GM10266 (cell line): ENCODE results near the gene DLK2.
"Not testable (repeated sequence)": the region's sequence is repeated elsewhere in the genome, so short reads cannot be mapped to it uniquely, and the experiment has no call there.

Experiments used
- DNase-seq: peaks from one replicate; pipeline ENCODE4 v3.0.0; 2012; ENCODE audit errors: extremely low spot score
- TF ChIP-seq, protein P1 (sequence below): IDR thresholded peaks from 2 replicates; pipeline ENCODE4 v1.5.1; 2012; ENCODE audit warnings: mild to moderate bottlenecking, low read depth; ENCODE audit not compliant: control insufficient read depth, insufficient read depth; ENCODE audit errors: missing control alignments

The DLK2 gene

DNA sequence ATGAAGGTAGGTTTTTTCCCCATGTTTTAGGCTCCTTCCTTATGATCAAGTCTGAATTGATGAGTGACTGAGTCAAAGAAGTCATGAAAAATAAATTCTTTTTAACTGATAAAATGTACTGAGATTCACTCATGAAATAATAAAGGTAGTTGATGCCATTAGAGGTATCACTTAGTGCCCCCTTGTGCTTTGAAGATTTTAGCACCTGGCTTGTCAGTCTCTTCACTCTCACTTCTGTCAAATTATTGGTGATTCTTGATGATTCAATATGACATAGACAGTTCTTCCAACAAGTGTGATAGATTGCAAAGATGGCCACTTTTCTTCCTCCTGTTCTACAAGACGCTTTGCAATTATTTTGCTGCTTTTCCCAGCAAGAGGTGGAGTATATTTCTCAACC is 4.2 kb upstream of the DLK2 start:
- no peak for DNase-seq

DNA sequence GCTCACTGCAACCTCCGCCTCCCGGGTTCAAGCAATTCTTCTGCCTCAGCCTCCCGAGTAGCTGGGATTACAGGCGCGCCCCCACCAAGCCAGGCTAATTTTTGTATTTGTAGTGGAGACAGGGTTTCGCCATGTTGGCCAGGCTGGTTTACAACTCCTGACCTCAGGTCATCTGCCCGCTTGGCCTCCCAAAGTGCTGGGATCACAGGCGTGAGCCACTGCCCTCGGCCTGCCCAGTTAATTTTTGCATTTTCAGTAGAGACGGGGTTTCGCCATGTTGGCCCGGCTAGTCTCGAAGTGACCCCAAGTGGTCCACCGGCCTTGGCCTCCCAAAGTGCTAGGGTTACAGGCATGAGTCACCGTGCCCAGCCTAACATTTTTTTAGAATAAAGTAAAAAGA is 2.8 kb upstream of the DLK2 start:
- DNase-seq = not testable (repeated sequence)

More for the DNA sequence above, 4.2 kb upstream of the DLK2 start:
- TF ChIP-seq, protein P1, sequence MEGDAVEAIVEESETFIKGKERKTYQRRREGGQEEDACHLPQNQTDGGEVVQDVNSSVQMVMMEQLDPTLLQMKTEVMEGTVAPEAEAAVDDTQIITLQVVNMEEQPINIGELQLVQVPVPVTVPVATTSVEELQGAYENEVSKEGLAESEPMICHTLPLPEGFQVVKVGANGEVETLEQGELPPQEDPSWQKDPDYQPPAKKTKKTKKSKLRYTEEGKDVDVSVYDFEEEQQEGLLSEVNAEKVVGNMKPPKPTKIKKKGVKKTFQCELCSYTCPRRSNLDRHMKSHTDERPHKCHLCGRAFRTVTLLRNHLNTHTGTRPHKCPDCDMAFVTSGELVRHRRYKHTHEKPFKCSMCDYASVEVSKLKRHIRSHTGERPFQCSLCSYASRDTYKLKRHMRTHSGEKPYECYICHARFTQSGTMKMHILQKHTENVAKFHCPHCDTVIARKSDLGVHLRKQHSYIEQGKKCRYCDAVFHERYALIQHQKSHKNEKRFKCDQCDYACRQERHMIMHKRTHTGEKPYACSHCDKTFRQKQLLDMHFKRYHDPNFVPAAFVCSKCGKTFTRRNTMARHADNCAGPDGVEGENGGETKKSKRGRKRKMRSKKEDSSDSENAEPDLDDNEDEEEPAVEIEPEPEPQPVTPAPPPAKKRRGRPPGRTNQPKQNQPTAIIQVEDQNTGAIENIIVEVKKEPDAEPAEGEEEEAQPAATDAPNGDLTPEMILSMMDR = no peak

DNA sequence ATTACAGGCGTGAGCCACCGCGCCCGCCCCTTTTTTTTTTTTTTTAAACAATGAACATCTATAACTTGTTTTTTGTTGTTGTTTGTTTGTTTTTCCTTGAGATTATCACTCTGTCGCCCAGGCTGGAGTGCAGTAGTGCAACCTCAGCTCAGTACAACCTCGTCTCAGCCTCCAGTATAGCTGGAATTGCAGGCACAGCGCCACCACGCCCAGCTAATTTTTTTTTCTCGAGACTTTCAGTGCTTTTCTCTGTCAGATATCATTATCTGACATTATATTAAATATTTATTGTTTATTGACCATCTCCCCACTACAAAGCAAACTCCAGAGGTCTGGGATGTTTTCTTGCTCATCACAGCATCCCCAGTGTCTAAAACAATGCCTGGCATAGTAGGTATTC is 2.3 kb upstream of the DLK2 start:
- TF ChIP-seq, protein P1 = no peak
- no peak for DNase-seq

DNA sequence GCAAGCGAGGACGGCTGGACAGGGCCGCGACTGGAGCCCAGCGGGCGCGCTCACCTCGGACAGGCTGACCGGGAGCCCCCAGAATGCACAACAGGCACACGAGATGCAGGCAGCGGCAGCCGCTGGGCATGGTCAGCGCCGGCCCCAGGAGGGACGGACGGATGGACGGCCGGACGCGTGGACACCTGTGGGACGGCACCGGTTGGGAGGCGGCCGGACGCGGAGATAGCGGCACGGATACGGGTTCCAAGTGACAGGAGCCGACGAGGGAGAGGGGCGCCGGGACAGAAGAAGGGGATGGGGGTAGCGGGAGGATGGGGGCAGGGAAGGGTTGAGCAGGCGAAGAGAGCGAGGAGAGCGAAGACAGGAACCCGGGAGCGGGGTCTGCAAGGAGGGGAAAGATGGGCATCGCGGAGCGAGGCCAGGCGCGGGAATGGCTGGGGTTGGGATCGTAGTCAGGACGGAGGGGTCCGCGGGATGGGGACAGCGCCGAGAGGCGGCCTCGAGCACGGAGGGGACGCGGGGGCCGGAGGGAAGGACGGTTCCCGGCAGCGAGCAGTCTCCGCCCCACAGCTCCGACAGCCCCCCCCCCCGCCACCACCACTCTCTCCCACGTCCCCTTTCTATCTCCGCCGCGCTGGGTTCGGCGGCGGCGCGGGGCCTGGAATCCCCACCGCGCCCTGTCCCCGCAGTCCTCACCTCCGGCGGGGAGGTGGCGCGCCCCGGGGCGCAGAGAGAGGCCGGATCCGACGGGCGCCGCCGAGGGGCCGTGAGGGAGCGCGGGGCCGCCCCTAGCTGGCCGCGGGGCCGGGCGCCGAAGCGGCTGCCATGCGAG is 435 bp downstream of the DLK2 start:
- peak; percentile 89 for DNase-seq
- TF ChIP-seq, protein P1 = no peak

DNA sequence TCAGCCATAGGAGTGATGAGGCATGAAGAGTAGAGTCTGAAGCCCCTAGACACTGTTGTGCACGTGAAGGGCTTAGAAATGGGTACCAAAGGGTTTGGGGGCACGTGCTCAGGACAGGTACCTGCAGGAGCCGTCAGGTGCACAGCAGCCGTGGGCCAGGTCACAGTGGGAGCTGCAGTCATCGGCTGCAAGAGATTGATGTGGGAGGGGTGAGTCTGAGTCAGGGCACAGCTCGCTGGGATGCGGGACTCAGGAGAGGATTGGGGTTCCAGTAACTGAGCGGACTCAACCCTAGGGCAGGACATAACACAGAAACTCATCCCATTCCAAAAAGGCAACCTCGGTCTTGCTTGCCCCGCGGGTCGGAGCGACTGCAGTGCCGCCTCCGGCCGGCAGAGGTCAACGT is 1.1 kb downstream of the DLK2 start:
- DNase-seq = no peak
- TF ChIP-seq, protein P1 = peak; percentile 98

DNA sequence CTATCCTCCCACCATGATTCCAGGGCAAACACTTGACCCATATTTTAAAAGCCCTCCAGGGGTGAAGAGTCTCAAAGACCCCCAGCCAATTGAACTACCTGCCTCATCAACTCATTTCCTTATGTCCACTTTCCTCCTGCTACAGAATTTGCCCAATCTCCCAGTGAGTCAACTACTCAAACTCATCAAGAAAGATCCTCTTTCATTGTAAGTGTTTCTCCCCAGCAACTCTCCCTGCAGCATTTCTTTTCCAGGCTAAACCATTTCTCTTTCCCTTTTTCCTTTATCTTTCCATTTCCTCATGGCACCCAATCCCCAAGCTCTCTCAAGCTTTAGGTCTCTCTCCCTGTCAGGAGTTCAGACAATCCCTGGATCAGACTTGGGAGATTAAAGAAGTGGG is 1.5 kb downstream of the DLK2 start:
- no peak for DNase-seq
- TF ChIP-seq, protein P1 = no peak

DNA sequence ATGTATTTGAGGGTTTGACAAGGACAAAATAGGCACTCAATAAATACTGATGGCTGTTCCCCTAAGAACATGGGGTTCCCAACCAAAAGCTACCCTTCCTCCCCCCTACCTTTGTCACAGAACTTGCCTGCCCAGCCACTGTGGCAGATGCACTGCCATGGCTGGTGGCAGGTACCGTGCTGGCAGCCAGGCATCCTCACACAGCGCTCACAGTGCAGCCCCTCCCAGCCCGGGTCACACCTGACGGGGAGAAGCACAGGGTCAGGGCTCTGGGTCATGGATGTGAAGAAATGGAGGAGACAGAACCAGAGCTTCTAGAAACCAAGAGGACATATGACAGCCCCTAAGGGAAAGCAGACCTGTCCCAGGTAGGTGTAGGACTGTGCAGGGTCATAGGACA is 2.5 kb downstream of the DLK2 start:
- TF ChIP-seq, protein P1 = no peak
- DNase-seq = no peak
